ENCODE results near the gene MRPL14.
"Not testable (repeated sequence)": the region's sequence is repeated elsewhere in the genome, so short reads cannot be mapped to it uniquely, and the experiment has no call there.

Gene MRPL14

GRCh38 chr6:44102527-44102926, 24.7 kb downstream of the MRPL14 start:
- in situ Hi-C loops (cut with MboI; ENCODE audit: low sequenced_read_pairs): no loop called here

- in situ Hi-C loops (cut with MboI; ENCODE audit: low sequenced_read_pairs): no loop called here
Observed at GRCh38 chr6:44101832-44102231, 25.4 kb downstream of the MRPL14 start.

GRCh38 chr6:44100088-44100550, 27.1 kb downstream of the MRPL14 start:
- in situ Hi-C loops (cut with MboI; ENCODE audit: low sequenced_read_pairs): no loop called here

- in situ Hi-C loops (cut with MboI; ENCODE audit: low sequenced_read_pairs): no loop called here
Observed at GRCh38 chr6:44099192-44099591, 28.1 kb downstream of the MRPL14 start.

- in situ Hi-C loops (cut with MboI; ENCODE audit: low sequenced_read_pairs): no loop called here
Observed at GRCh38 chr6:44097782-44098317, 29.4 kb downstream of the MRPL14 start.

- in situ Hi-C loops (cut with MboI; ENCODE audit: low sequenced_read_pairs): no loop called here
Observed at GRCh38 chr6:44096612-44097011, 30.6 kb downstream of the MRPL14 start.

GRCh38 chr6:44095243-44095623, 32.0 kb downstream of the MRPL14 start:
- in situ Hi-C loops (cut with MboI; ENCODE audit: low sequenced_read_pairs): not testable (repeated sequence)

GRCh38 chr6:44094403-44095242, 32.6 kb downstream of the MRPL14 start:
- in situ Hi-C loops (cut with MboI; ENCODE audit: low sequenced_read_pairs): no loop called here

- in situ Hi-C loops (cut with MboI; ENCODE audit: low sequenced_read_pairs): no loop called here
Observed at GRCh38 chr6:44093750-44094402, 33.4 kb downstream of the MRPL14 start.

GRCh38 chr6:44093066-44093465, 34.2 kb downstream of the MRPL14 start:
- in situ Hi-C loops (cut with MboI; ENCODE audit: low sequenced_read_pairs): no loop called here

- in situ Hi-C loops (cut with MboI; ENCODE audit: low sequenced_read_pairs): no loop called here
Observed at GRCh38 chr6:44091981-44092884, 35.0 kb downstream of the MRPL14 start.

GRCh38 chr6:44091356-44091755, 35.9 kb downstream of the MRPL14 start:
- in situ Hi-C loops (cut with MboI; ENCODE audit: low sequenced_read_pairs): not testable (repeated sequence)

- in situ Hi-C loops (cut with MboI; ENCODE audit: low sequenced_read_pairs): no loop called here
Observed at GRCh38 chr6:44090465-44090864, 36.8 kb downstream of the MRPL14 start.

- in situ Hi-C loops (cut with MboI; ENCODE audit: low sequenced_read_pairs): no loop called here
Observed at GRCh38 chr6:44088827-44089590, 38.2 kb downstream of the MRPL14 start.

- in situ Hi-C loops (cut with MboI; ENCODE audit: low sequenced_read_pairs): no loop called here
Observed at GRCh38 chr6:44087623-44088022, 39.6 kb downstream of the MRPL14 start.

- in situ Hi-C loops (cut with MboI; ENCODE audit: low sequenced_read_pairs): no loop called here
Observed at GRCh38 chr6:44086931-44087574, 40.2 kb downstream of the MRPL14 start.

- in situ Hi-C loops (cut with MboI; ENCODE audit: low sequenced_read_pairs): no loop called here
Observed at GRCh38 chr6:44085219-44085618, 42.0 kb downstream of the MRPL14 start.

- in situ Hi-C loops (cut with MboI; ENCODE audit: low sequenced_read_pairs): no loop called here
Observed at GRCh38 chr6:44084231-44085014, 42.8 kb downstream of the MRPL14 start.

- in situ Hi-C loops (cut with MboI; ENCODE audit: low sequenced_read_pairs): no loop called here
Observed at GRCh38 chr6:44082872-44083321, 44.4 kb downstream of the MRPL14 start.

Data from HL-60/S4 treated with phorbol 12-myristate 13-acetate at 8.2 ng/mL for 4 days and 3 days (cell line).